ENCODE measurements around the gene GPR156.

- peak in 1 of 3 donors; percentile 34 for TF ChIP-seq POLR2AphosphoS5 (IDR thresholded peaks at IDR 0.05)
- TF ChIP-seq, protein P1, sequence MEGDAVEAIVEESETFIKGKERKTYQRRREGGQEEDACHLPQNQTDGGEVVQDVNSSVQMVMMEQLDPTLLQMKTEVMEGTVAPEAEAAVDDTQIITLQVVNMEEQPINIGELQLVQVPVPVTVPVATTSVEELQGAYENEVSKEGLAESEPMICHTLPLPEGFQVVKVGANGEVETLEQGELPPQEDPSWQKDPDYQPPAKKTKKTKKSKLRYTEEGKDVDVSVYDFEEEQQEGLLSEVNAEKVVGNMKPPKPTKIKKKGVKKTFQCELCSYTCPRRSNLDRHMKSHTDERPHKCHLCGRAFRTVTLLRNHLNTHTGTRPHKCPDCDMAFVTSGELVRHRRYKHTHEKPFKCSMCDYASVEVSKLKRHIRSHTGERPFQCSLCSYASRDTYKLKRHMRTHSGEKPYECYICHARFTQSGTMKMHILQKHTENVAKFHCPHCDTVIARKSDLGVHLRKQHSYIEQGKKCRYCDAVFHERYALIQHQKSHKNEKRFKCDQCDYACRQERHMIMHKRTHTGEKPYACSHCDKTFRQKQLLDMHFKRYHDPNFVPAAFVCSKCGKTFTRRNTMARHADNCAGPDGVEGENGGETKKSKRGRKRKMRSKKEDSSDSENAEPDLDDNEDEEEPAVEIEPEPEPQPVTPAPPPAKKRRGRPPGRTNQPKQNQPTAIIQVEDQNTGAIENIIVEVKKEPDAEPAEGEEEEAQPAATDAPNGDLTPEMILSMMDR (IDR thresholded peaks at IDR 0.05) = no peak
- no peak for TF ChIP-seq POLR2A (IDR thresholded peaks at IDR 0.05)
These were observed 137.8 kb downstream of the GPR156 start for GRCh38 chr3:120147072-120147871.

Measured in breast epithelium (tissue), 3 donors.